ENCODE results near the gene VWA7.

Gene VWA7

GRCh38 chr6:31736021-31736767 is 40.9 kb downstream of the VWA7 start, which contains the start of gene CLIC1:
Gene CLIC1, minus strand, starts transcription at chr6:31736530. Its CDS starts 230 bp downstream, at chr6:31736300.
- no peaks in the 10 kb centered on the region for H3K9me3 ChIP-seq (ENCODE audit: control insufficient read depth, insufficient read depth, low read depth, low read length)
- POLR2A ChIA-PET = interaction anchor here (0.5 to 6.8 kb wide), 21 partner anchors 13 to 235 kb away, joined by 3 to 102 read pairs (median 5); partner anchors contain the start of genes ABHD16A, BAG6, C6orf47 and GPANK1
- H3K27ac ChIP-seq (ENCODE audit: extremely low read depth, low read depth, low read length) = peak within 1 kb of the TSS; percentile 52
- peaks cover 35% of the 10 kb centered on the region for H3K4me1 ChIP-seq (ENCODE audit: control insufficient read depth, insufficient read depth, low read length)
- H3K36me3 ChIP-seq (ENCODE audit: control insufficient read depth in 2 of 2, insufficient read depth in 1 of 2, low read length in 2 of 2) = peaks cover 11 to 36% of the 10 kb centered on the region in 2 experiments; a peak in 2 of 3 replicates
- CTCF ChIA-PET = interaction anchor here (0.6 to 2.7 kb wide), 10 partner anchors 8 to 103 kb away, joined by 3 to 24 read pairs (median 5); partner anchors contain the start of genes HSPA1A, HSPA1B and HSPA1L
- H3K4me3 ChIP-seq (ENCODE audit: low read depth, low read length) = peak within 1 kb of the TSS; percentile 64
- TF ChIP-seq KLF9 (tag by site-specific recombination; IDR thresholded peaks at IDR 0.05; ENCODE audit: low read depth) (peak; percentile 91), REST (tag by site-specific recombination; IDR thresholded peaks at IDR 0.05) (0 out of 2 replicates have a peak, but pooled peaks have one; percentile 32), ZNF621 (tag by site-specific recombination; IDR thresholded peaks at IDR 0.05) (no peak), ZNF549 (tag by site-specific recombination; IDR thresholded peaks at IDR 0.05) (no peak), ZBTB11 (tag by site-specific recombination; conservative IDR thresholded peaks at IDR 0.05; ENCODE audit: low read depth) (peak; percentile 68), ZIC2 (tag by site-specific recombination; IDR thresholded peaks at IDR 0.05) (0 out of 2 replicates have a peak, but pooled peaks have one; percentile 3), ZFP37 (tag by site-specific recombination; IDR thresholded peaks at IDR 0.05) (0 out of 2 replicates have a peak, but pooled peaks have one; percentile 50), ZNF658 (tag by site-specific recombination; IDR thresholded peaks at IDR 0.05) (no peak), ZNF626 (tag by site-specific recombination; IDR thresholded peaks at IDR 0.05) (no peak), ZBTB8A (tag by site-specific recombination; IDR thresholded peaks at IDR 0.05) (peak; percentile 34; the same call in 1 of the 2 replicates), PRDM4 (tag by site-specific recombination; IDR thresholded peaks at IDR 0.05) (peak; percentile 72; the same call in 1 of the 2 replicates), ZNF366 (tag by site-specific recombination; conservative IDR thresholded peaks at IDR 0.05) (peak; percentile 56), ZFP69B (tag by site-specific recombination; IDR thresholded peaks at IDR 0.05) (peak; percentile 27; the same call in 1 of the 2 replicates), KLF1 (tag by site-specific recombination; IDR thresholded peaks at IDR 0.05) (peak; percentile 89), SP2 (tag by site-specific recombination; IDR thresholded peaks at IDR 0.05) (peak; percentile 96), ZNF664 (tag by site-specific recombination; IDR thresholded peaks at IDR 0.05) (no peak), IKZF3 (tag by site-specific recombination; IDR thresholded peaks at IDR 0.05) (peak; percentile 90), ZNF341 (tag by site-specific recombination; IDR thresholded peaks at IDR 0.05; ENCODE audit: low read depth) (peak; percentile 93), RBAK (tag by site-specific recombination; IDR thresholded peaks at IDR 0.05) (no peak), ZNF701 (tag by site-specific recombination; IDR thresholded peaks at IDR 0.05) (no peak), BCL11A (tag by site-specific recombination; IDR thresholded peaks at IDR 0.05; ENCODE audit: low read depth) (no peak), ZBTB44 (tag by site-specific recombination; IDR thresholded peaks at IDR 0.05) (no peak), ZNF513 (tag by site-specific recombination; IDR thresholded peaks at IDR 0.05) (no peak)
